UCSD-AML1 (cell line): ENCODE measurements around the gene CDH4.
"Not testable (repeated sequence)": the region's sequence is repeated elsewhere in the genome, so short reads cannot be mapped to it uniquely, and the experiment has no call there.

Source experiments
- DNase-seq: peaks from one replicate; lab custom pipeline; 2025; ENCODE audit not compliant: unreplicated experiment; lab: John Stamatoyannopoulos, UW

Gene CDH4

DNA sequence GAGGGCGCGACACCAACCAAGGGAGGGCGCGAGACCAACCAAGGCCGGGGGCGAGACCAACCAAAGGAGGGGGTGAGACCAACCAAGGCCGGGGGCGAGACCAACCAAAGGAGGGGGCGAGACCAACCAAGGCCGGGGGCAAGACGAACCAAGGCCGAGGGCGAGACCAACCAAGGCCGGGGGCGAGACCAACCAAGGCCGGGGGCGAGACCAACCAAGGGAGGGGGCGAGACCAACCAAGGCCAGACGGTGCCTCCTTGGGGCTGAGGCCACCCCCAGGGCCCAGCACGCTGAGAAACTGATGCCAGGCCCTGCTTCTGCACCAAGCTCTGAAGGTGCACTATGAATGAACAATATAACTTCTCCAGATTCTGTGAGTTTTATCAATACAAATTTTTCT lies 726.4 kb downstream of the CDH4 start:
- DNase-seq, result no peak

DNA sequence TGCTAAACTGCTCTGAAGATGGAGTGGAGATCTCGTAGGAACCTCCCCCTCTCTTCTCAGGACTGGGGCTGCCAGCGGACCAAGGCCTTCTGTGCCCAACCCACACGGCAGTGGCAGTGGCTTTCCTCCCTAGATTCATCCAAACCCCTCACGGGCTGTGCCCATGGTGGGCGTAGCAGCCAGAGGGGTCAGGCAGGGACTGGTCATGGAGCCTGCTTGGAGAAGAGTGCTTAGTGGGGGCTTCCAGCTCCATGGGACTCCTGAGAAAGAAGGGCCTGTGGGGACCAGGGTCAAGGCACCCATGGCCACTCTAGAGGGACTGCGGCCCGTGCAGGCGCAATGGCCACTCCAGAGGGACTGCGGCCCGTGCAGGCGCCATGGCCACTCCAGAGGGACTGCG lies 727.0 kb downstream of the CDH4 start:
- no peak for DNase-seq

DNA sequence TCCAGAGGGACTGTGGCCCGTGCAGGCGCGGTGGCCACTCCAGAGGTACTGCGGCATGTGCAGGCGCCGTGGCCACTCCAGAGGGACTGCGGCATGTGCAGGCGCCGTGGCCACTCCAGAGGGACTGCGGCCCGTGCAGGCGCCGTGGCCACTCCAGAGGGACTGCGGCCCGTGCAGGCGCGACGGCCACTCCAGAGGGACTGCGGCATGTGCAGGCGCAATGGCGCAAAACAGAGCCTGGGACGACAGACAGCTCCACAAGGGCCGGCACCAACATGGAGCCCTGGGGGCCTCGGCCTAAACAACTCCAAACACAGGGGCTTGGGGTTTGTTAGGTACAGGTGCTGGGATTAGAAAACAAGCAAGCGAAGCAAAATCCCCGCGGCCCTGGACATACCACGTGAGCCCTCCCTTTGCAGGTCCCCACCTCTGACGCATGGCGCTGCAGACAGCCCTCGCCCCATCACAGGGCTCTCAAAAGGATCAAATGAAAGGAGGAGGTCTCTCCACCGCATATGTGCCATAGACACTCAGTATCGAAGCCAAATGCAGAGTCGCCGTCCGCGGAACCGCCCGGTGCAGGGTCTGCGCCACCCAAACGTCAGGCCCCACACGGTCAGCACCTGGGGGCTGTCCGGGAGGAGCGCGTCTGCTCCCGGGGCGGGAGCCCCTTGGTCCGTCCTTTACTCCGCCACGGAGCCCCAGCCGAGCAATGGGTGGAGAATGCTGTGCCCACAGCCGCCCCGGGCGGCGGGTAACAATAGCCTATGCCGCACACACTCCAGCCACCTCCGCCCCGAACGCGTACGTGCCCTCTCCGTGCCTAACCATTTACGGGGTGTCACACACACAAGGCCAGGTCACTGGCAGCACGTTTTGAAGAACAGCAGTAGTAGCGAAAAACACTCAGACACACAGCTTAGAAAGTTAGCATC lies 727.9 kb downstream of the CDH4 start:
- DNase-seq, result no peak

DNA sequence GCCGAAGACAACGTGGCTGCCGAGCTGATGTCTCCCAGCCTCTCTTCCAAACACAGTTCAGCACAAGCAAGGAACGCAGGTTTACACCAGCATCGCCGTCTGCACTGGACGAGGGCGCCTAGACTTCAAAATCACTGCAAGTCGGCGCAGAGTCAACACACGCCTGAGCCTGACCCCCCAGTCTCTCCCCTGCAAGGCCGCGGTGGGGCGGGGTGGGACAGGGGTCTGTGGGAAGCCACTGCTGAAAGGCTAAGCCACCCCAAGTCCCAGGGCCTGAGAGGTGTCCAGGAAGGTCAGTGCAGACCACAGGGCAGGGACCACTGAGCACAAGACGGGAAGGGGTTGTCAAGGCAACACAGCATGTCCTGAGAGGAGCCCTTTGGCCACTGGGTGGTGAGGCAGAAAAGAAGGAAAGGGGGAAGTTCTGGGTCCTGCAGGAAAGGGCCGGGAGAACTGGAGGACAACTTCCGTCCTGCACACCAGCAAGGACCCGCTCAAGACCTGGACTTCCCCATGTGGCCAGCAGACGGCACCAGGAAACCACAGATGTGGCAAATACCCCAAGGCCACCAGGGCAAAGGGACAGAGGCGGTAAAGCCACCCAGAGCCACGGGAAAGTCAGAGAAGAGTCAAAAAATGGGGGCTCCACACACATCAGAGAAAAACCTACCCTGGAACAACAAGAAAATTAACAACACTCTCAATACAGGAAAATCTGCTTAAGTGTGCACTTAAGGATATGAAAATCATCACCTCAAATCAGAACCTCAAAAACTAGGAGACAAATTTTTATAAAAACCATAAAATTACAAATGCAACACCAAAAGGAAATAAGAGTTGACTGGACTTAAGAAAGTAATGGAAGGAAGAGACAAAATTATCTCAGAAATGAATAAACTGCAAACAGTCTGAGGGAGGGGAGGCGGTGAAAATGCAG lies 728.9 kb downstream of the CDH4 start:
- DNase-seq, result peak; percentile 56

DNA sequence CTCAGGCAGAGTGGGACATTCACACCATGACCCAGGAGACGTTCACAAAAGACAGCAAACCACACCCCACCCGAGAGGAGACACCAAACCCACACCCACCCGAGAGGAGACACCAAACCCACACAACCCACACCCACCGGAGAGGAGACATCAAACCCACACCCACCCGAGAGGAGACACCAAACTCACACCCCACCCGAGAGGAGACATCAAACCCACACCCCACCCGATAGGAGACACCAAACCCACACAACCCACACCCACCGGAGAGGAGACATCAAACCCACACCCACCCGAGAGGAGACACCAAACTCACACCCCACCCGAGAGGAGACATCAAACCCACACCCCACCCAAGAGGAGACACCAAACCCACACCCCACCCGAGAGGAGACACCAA lies 729.6 kb downstream of the CDH4 start:
- DNase-seq, result not testable (repeated sequence)

DNA sequence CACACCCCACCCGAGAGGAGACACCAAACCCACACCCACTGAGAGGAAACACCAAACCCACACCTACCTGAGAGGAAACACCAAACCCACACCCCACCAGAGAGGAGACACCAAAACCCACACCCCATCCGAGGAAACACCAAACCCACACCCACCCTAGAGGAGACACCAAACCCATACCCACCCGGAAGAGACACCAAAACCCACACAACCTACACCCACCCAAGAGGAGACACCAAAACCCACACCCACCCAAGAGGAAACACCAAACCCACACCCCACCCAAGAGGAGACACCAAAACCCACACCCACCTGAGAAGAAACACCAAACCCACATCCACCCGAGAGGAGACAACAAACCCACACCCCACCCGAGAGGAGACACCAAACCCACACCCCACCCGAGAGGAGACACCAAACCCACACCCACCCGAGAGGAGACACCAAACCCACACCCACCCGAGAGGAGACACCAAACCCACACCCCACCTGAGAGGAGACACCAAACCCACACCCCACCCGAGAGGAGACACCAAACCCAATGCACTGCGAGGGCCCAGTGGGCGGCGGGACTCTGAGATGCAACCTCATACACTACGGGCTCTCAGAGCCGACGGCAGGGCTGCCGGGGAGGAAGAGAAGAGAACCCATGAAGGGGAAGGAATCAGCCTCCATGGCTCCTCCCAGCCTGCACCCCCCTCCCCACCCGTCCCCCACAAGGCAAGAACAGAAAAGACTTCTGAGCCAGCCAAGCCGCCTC lies 730.3 kb downstream of the CDH4 start:
- DNase-seq, result no peak

DNA sequence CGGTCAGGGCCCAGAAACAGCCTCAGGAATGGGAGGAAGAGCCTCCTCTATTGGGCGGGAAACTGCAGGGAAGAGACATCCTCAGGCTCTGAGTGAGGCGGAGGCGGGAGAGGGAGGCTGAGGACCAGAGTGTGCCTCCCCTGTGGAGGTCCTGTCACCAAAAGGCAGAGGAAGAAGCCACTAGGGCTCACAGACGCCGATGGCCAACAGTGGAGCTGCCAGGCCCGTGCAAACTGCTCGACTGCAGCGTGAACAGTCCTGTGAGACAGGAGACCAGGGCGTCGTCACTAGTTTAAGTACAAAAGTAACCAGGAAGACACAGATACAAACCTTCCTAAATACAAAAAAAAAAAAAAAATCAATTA lies 730.9 kb downstream of the CDH4 start:
- no peak for DNase-seq

DNA sequence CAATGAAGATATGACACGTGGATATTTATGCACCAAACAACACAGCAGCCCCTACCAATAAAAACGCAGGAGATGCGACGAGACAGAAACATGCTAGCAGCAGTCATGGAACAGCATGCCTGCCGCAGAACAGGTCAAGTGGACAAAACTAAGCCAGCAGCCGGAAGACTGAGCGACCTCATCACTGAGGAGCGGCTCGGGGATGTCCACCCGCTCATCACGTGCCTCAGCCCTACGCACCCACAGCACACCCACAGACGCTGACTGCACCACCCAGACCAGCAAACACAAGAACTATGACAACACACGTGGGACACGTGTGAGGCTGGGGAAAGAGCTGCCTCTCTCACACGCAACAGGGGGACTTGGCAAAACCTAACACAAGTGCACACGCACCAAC lies 731.9 kb downstream of the CDH4 start:
- no peak for DNase-seq

DNA sequence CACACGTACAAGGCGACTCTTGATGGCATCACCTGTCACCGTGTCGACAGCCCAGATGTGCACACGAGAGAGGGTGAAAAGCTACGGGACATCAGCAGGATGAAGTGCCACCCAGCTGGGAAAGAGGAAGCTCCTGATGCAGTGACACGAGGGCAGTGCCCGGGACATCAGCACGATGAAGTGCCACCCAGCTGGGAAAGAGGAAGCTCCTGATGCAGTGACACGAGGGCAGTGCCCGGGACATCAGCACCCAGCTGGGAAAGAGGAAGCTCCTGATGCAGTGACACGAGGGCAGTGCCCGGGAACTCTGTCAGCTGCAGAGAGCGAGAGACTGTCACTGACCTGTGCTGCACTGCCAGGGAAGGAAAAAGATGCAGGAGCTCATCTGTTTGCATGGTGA lies 732.4 kb downstream of the CDH4 start:
- DNase-seq, result not testable (repeated sequence)

DNA sequence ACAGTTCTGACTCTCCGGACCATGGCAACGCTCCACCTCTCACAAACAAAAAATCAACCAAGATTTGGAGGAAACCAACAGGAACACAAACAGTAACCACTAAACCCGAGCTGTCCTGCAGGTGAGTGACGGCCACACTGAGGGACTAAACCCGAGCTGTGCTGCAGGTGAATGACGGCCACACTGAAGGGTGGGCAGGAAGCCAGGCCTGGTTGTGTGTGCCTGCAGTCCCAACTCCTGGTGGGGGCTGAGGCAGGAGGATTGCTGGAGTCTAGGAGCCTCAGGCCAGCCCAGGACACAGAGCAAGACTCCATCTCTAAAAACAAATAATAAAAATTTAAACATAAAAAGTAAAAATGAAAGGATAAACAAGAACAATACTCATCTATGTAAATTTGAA lies 733.0 kb downstream of the CDH4 start:
- DNase-seq, result no peak

DNA sequence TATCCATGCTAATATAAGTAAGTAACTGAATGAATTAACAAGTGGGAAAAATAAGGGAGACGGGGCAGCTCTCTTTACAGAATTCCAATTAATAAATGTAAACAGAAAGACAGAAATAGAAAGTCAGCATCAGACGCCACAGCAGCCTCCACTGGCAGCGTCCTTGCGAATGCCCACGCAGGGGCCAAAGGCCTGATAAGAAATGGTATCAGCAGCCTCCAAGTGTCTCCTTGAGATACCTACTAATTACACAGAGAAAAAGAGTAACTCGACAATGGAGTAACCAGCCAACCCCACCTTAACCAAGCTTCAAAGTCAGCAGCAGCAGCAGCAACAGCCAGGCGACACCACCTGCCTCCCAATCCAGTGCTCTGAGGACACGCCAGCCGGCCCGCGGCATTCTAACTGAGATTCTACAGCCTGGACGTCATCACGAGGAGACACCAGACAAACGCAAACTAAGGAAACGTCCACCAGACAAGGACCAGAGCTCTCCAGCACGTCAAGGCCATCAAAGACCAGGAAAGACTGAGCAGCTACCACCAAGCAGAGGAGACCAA lies 734.8 kb downstream of the CDH4 start:
- DNase-seq, result no peak

DNA sequence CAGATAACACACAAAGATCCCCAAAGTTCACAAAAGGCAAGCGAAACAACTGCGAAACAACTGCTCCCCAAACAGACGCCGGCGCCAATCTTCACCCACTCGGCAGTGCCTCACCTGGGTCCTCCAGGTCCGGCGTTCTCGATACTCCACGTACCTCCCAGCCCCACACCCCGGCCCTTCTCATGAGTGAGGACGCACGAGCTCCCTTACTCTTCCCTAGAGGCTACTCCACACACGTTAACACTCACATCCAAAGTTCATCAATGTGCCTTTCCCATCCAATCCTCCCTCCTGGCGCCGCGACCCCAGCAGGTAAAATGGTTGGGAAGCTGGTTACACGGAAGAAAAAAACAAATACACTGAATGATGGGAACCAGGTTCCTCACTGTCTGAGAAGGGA lies 736.6 kb downstream of the CDH4 start:
- DNase-seq, result no peak

DNA sequence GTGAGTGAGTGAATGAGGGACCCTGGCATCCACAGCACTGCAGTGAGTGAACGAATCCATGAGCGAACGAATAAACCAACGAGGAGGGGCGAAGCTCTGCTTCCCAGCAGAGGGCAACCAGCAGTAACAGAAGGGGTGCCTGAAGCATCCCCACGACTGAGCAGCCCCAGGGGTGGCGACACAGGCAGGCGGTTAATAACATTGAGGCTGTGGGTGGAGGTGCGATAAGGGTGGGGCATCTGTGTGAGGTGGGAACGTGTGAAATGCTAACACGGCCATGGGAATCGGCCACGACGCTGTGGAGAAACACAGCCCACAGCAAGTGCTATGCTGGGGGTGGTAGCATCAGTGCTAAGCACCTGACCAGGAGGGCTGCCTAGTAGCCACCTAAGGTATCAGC lies 737.7 kb downstream of the CDH4 start:
- DNase-seq, result no peak
